GM18508 (cell line): ENCODE results near the gene RNPEP.
A peak's percentile ranks its signal among the peaks of the same experiment; 100 is the strongest.
"Not testable (repeated sequence)": the region's sequence is repeated elsewhere in the genome, so short reads cannot be mapped to it uniquely, and the experiment has no call there.

Experiments
- ATAC-seq: cut with Tn5 transposase; IDR thresholded peaks from one replicate; pipeline ENCODE4 v1.9.1; 2021; ENCODE audit warnings: moderate number of reproducible peaks; ENCODE audit not compliant: insufficient read depth, unreplicated experiment

Gene RNPEP

DNA sequence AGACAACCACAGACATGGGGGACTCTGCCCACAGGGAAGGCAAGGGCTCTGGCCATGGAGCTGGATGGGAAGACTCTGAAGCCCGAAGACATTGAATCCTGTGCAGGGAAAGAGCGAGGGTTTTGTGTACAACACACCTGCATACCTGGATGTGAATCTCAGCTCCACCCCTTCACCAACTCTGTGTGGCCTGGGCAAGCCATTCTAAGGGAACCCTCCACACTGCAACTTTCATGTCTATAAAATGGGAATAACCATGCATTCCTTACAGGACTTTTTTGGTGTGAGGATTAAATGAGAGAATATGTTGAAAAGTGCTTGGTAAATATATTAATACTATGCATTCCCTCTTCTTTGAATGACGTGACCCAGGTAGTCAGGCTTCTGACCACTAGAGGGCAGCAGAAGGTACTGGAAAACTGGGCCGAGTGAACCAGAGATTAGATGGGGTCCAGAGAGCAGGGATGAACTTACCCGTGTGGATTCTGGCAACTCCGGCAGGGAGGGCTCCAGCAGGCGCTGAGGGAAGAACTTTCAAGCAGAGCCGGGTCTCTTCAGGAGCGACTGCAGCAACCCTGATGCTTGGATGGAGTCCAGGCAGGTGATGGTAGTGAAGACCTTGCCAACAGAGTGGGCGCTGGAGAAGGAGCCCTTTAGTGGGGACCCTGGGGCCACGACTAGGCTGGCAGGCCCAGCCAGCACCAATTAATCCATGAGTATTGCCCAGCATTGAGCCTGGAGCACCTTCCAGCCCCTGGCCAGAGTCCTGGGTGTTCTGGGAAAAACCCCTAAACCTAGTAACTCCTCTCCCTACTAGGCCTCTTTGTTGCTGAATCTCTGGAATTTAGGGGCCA, 27.1 kb downstream of the RNPEP start:
- ATAC-seq = no peak

DNA sequence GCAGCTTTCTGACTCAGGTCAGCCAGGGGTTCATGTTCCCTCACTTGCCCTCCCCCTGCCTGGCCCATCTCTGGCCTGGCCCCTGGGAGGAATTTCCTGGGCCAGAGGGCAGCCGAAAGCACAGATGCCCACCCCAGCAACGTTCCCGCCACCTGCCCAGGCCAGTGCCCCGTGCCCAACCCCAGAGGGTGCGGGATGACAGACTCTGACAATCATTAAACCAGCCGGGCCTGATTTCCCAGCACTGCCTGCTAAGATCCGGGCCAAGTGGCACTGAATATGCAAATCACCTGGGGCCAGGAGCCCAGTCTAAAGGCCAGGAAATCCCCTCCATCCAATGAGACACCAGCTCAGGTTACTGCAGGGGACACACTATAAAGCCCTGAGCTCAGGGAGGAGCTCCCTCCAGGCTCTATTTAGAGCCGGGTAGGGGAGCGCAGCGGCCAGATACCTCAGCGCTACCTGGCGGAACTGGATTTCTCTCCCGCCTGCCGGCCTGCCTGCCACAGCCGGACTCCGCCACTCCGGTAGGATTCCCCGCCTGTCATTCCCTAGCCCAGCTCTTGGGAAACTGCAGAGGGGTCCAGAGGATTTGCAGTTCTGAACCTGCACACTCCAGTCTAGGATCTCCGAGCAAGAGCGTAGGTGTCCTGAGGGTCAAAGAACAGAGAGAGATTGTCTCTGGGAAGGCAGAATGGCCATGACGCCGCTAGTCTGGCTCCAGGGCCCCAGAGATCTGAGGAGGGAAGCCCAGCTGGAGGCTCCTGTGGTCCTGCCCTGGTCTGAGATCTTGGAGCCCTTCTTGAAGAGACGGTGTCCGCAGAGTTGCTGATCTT, 27.9 kb downstream of the RNPEP start, which contains the start of gene ELF3:
TSS of gene ELF3 (plus strand) at position 408 of the 836 bp plus-strand sequence. CDS start 550 bp downstream, outside the sequence.
- ATAC-seq = peak; percentile 69

- ATAC-seq = no peak
These were observed 29.5 kb downstream of the RNPEP start for GRCh38 chr1:202011994-202012393.

GRCh38 chr1:202012544-202013478, 30.4 kb downstream of the RNPEP start:
- no peak for ATAC-seq

GRCh38 chr1:202013603-202014002, 31.2 kb downstream of the RNPEP start:
- ATAC-seq = no peak

DNA sequence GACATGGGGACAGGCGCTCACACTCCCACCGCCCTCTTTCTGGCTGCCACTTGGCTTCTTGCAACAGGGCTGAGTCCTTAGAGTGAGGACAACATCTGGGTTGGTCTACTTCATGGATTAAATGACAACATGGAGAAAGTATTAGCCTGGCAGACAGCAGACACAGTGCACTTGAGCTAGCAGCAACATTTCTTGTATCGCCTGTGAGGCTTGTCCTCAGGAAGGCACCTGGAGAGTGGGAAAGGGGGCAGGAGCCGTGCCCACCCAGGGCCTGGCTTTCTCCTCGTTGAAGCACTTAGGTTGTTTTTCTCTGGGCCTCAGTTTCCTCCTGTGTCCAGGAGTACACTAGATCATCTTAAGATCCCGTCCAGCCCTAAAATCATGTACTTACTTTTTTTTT, 31.6 kb downstream of the RNPEP start:
- ATAC-seq = no peak

DNA sequence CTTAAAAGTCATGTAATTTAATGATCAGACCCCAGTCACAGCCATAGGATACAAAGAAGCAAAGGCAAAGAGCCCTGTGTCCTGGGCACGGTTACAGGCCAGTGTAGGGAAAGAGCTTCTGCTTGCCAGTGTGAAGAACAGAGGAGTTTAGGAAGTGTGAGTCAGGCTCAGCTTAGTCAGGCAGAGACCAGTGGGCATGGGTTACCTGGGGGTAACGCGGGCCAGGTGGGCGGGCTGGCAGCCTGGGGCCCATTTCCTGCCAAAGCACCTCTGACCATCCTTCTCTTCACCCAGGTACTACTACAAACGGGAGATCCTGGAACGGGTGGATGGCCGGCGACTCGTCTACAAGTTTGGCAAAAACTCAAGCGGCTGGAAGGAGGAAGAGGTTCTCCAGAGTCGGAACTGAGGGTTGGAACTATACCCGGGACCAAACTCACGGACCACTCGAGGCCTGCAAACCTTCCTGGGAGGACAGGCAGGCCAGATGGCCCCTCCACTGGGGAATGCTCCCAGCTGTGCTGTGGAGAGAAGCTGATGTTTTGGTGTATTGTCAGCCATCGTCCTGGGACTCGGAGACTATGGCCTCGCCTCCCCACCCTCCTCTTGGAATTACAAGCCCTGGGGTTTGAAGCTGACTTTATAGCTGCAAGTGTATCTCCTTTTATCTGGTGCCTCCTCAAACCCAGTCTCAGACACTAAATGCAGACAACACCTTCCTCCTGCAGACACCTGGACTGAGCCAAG, 32.6 kb downstream of the RNPEP start:
- no peak for ATAC-seq

- ATAC-seq = no peak
These were observed 33.2 kb downstream of the RNPEP start for GRCh38 chr1:202015662-202015937.

DNA sequence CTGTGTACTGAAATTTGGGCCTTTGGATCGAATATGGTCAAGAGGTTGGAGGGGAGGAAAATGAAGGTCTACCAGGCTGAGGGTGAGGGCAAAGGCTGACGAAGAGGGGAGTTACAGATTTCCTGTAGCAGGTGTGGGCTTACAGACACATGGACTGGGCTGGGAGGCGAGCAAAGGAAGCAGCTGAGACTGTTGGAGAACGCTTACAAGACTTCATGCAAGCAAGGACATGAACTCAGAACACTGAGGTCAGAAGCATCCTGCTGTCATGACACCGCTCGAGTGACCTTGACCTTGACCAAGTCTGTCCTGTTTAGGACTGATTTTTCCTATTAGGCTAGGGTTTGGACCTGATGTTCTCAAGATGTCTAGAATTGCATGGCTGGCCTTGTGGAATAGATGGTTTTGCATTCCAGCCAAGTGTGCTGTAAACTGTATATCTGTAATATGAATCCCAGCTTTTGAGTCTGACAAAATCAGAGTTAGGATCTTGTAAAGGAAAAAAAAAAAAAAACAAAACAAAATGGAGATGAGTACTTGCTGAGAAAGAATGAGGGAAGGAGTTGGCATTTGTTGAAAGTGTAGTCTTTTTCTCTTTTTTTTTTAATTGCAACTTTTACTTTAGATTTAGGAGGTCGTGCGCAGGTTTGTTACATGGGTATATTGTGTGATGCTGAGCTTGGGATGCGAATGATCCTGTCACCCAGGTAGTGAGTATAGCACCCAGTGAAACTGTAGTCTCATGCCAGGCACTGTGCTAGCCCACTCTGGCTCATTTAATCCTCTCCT, 33.8 kb downstream of the RNPEP start:
- no peak for ATAC-seq

GRCh38 chr1:202016811-202017748, 34.6 kb downstream of the RNPEP start:
- ATAC-seq = no peak

DNA sequence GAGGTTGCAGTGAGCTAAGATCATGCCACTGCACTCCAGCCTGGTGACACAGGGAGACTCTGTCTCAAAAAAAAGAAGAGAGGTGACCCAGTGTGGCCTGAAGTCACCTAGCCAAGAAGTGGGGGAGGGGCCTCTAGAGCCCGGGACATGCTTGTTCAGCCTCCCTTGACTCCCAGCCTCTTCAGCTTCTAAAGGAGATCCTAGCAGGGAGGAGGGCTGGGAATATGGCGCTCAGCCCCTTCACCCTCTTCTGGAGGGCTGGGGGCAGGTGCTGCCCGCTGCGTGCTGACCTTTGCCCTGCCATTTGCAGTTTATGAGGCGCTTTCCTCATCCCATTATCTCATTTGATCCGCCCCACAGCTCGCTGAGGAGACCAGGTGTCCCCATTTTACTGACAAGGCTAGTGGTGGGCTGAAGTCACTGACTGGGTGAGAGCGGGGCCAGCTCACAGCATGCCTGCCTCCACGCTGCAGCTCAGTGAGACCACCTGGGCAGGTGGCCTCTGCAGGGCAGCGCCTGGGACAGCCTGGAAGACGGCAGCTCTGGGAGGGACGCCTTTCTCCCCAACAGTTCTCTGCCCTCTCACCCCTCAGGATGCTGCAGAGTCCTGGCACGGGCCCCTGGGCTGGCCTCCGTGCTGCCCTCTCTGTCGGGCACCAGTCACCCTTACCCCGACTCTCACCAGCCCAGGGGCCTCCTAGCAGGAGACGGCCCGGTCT, 35.5 kb downstream of the RNPEP start:
- no peak for ATAC-seq

DNA sequence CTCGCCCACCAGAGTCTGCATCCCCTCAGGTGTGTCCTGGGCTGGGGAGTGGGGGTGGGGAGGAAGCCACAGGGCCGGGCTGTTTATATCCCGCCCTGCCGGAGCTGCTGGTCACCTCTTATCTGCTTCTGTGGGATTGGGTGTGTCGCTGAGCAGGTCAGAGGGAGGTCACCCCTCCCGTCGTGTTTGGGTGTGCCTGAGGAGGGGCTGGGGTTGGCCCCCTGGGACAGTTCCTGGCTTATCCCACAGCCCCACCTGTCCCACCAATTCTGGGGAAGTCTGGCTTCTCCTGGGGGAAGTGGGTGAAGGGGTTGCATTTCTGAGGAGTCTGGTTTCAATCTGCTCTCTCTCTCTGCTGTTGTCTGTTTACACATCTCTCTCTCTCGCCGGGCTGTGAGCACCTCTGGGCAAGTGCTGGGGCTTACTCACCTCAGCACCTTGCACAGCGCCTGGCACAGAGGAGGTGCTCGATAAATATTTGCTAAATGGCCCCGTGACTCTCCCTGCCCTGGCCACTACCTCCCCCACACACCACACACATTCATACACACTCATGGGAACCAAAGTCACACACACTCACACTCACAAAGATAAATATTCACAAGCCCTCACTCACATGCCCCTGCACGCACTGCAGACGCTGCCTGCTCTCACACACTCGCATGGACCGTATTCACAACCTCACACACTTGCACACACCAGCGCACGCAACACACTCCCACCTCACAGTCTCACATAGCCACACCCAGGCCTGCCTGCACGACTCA, 36.2 kb downstream of the RNPEP start:
- ATAC-seq = no peak

- not testable (repeated sequence) for ATAC-seq
These were observed 36.7 kb downstream of the RNPEP start for GRCh38 chr1:202019235-202019558.

- ATAC-seq = no peak
These were observed 40.6 kb downstream of the RNPEP start for GRCh38 chr1:202023001-202023433.

GRCh38 chr1:202029171-202029665, 46.8 kb downstream of the RNPEP start:
- no peak for ATAC-seq

DNA sequence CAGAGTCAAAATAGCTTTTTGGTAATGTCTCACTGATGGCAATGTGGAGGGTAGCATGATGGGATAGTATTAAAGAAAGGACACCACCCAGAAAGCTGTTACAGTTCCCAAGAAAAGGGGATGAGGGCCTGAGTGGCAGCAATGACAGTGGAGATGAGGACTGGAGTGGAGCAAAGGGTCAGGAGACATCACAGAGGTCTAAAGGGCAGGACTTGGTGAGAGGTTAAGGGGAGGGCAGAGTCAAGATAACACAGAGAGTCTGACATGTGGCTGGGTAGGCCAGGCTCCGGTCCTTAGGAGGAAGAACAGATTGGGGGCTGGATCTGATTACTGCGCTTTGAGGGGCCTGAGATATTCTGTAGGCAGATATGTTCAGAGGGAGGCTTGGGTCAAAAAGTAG, 47.3 kb downstream of the RNPEP start:
- no peak for ATAC-seq
